H9 (cell line): Measurements from ENCODE around the gene PNPLA2. TPM values are rescaled to one million over a fixed set of nuclear protein-coding genes. Genes with fewer than 3 reads are reported as not detected.
A peak's percentile ranks its signal among the peaks of the same experiment; 100 is the strongest.

ENCODE experiments used
- DNase-seq: peaks from one replicate; pipeline ENCODE4 v3.0.0-alpha.2; 2017
- H2AFZ ChIP-seq: one replicate; pipeline ENCODE4 v1.6.1; 2013; ENCODE audit warnings: mild to moderate bottlenecking, low read length, control low read depth, moderate library complexity
- H2AK5ac ChIP-seq: 2 replicates; pipeline ENCODE4 v1.6.1; 2013; ENCODE audit warnings: low read length, control low read depth, mixed read lengths; ENCODE audit not compliant: insufficient read length
- H2BK120ac ChIP-seq: one replicate; pipeline ENCODE4 v1.6.1; 2013; ENCODE audit warnings: low read depth, mild to moderate bottlenecking, low read length, control low read depth, inconsistent platforms; ENCODE audit not compliant: poor library complexity, severe bottlenecking
- H2BK12ac ChIP-seq: 2 replicates; pipeline ENCODE4 v1.6.1; 2013; ENCODE audit warnings: low read length, control low read depth, mixed read lengths, low read depth; ENCODE audit not compliant: insufficient read length
- H2BK15ac ChIP-seq: 2 replicates; pipeline ENCODE4 v1.6.1; 2013; ENCODE audit warnings: low read depth, low read length, control low read depth
- H2BK20ac ChIP-seq: one replicate; pipeline ENCODE4 v1.6.1; 2013; ENCODE audit warnings: low read depth, mild to moderate bottlenecking, low read length, control low read depth, inconsistent platforms; ENCODE audit not compliant: poor library complexity, severe bottlenecking
- H2BK5ac ChIP-seq: 2 replicates; pipeline ENCODE4 v1.6.1; 2013; ENCODE audit warnings: low read length, control low read depth, mixed read lengths; ENCODE audit not compliant: insufficient read length
- H3K14ac ChIP-seq: 2 replicates; pipeline ENCODE4 v1.6.1; 2013; ENCODE audit warnings: low read length, control low read depth; ENCODE audit not compliant: insufficient read depth
- H3K18ac ChIP-seq: 2 replicates; pipeline ENCODE4 v1.6.1; 2013; ENCODE audit warnings: low read depth, mild to moderate bottlenecking, mixed read lengths, low read length, control low read depth; ENCODE audit not compliant: insufficient read length
- H3K23ac ChIP-seq: 2 replicates; pipeline ENCODE4 v1.6.1; 2013; ENCODE audit warnings: low read length, control low read depth, mixed read lengths, low read depth; ENCODE audit not compliant: insufficient read length
- H3K23me2 ChIP-seq: 2 replicates; pipeline ENCODE4 v1.6.1; 2013; ENCODE audit warnings: low read depth, mild to moderate bottlenecking, mixed read lengths, low read length, control low read depth; ENCODE audit not compliant: insufficient read length, poor library complexity, severe bottlenecking
- H3K27ac ChIP-seq: 2 replicates; pipeline ENCODE4 v1.5.1; 2013; ENCODE audit warnings: low read length, control low read depth, mixed read lengths, low read depth; ENCODE audit not compliant: insufficient read length
- H3K27me3 ChIP-seq: 2 replicates; pipeline ENCODE4 v1.6.1; 2013; ENCODE audit warnings: low read length, control low read depth, inconsistent platforms; ENCODE audit not compliant: insufficient read depth
- H3K4ac ChIP-seq: 2 replicates; pipeline ENCODE4 v1.6.1; 2013; ENCODE audit warnings: low read depth, mild to moderate bottlenecking, control low read depth, inconsistent platforms, low read length, moderate library complexity
- H3K4me1 ChIP-seq: 2 replicates; pipeline ENCODE4 v1.6.1; 2013; ENCODE audit warnings: low read length, control low read depth, inconsistent platforms; ENCODE audit not compliant: insufficient read depth
- H3K4me2 ChIP-seq: 2 replicates; pipeline ENCODE4 v1.6.1; 2013; ENCODE audit warnings: low read length, control low read depth, mixed read lengths; ENCODE audit not compliant: insufficient read length, insufficient read depth
- H3K56ac ChIP-seq: 2 replicates; pipeline ENCODE4 v1.6.1; 2013; ENCODE audit warnings: low read depth, mild to moderate bottlenecking, mixed read lengths, low read length, control low read depth; ENCODE audit not compliant: insufficient read length
- H3K79me1 ChIP-seq: 2 replicates; pipeline ENCODE4 v1.6.1; 2013; ENCODE audit warnings: low read depth, mild to moderate bottlenecking, moderate library complexity, low read length, control low read depth, inconsistent platforms; ENCODE audit not compliant: insufficient read depth, poor library complexity, severe bottlenecking
- H3K79me2 ChIP-seq: 2 replicates; pipeline ENCODE4 v1.6.1; 2013; ENCODE audit warnings: low read length, control low read depth, inconsistent platforms; ENCODE audit not compliant: insufficient read depth
- H3K9ac ChIP-seq: 2 replicates; pipeline ENCODE4 v1.6.1; 2013; ENCODE audit warnings: low read length, control low read depth, mixed read lengths; ENCODE audit not compliant: insufficient read length; ENCODE audit errors: extremely low read depth
- H3K9me3 ChIP-seq: one replicate; pipeline ENCODE4 v1.6.1; 2013; ENCODE audit warnings: low read depth, low read length, inconsistent platforms; ENCODE audit not compliant: control insufficient read depth
- H3T11ph ChIP-seq: one replicate; pipeline ENCODE4 v1.6.1; 2013; ENCODE audit warnings: mild to moderate bottlenecking, low read length, control low read depth, inconsistent platforms
- H4K20me1 ChIP-seq: one replicate; pipeline ENCODE4 v1.6.1; 2013; ENCODE audit not compliant: control insufficient read depth, insufficient read length, insufficient read depth
- H4K5ac ChIP-seq: 2 replicates; pipeline ENCODE4 v1.6.1; 2013; ENCODE audit warnings: low read depth, mild to moderate bottlenecking, mixed read lengths, low read length, control low read depth; ENCODE audit not compliant: insufficient read length
- H4K8ac ChIP-seq: replicated peaks from 2 replicates; pipeline ENCODE4 v1.6.1; 2013; ENCODE audit warnings: low read length, control low read depth, mixed read lengths, low read depth; ENCODE audit not compliant: insufficient read length
- H4K91ac ChIP-seq: 2 replicates; pipeline ENCODE4 v1.6.1; 2013; ENCODE audit warnings: low read depth, mild to moderate bottlenecking, moderate library complexity, mixed read lengths, low read length, control low read depth; ENCODE audit not compliant: insufficient read length
- H3K27ac Mint-ChIP-seq, 3 experiments: 2 replicates in 2 of 3; 3 replicates in 1 of 3; pipeline ENCODE4 v1.8.0; 2020 to 2021; ENCODE audit warnings: mixed read lengths in 3 of 3, mild to moderate bottlenecking in 1 of 3, moderate library complexity in 1 of 3
- H3K27me3 Mint-ChIP-seq: 2 replicates; pipeline ENCODE4 v1.8.0; 2021; ENCODE audit warnings: low read depth, mild to moderate bottlenecking, moderate library complexity, mixed read lengths
- H3K36me3 Mint-ChIP-seq, 3 experiments: 2 replicates in 2 of 3; 3 replicates in 1 of 3; pipeline ENCODE4 v1.8.0; 2020 to 2021; ENCODE audit warnings: low read depth in 3 of 3, mixed read lengths in 3 of 3; ENCODE audit not compliant: insufficient read depth in 1 of 3
- H3K4me1 Mint-ChIP-seq, 2 experiments: 2 replicates each; pipeline ENCODE4 v1.8.0; 2020; ENCODE audit warnings: mixed read lengths in 2 of 2
- H3K4me3 Mint-ChIP-seq, 2 experiments: 2 replicates in 1 of 2; 3 replicates in 1 of 2; pipeline ENCODE4 v1.8.0; 2020 to 2021; ENCODE audit warnings: mild to moderate bottlenecking in 2 of 2, mixed read lengths in 2 of 2, moderate library complexity in 1 of 2
- H3K9me3 Mint-ChIP-seq, 2 experiments: 2 replicates in 1 of 2; 3 replicates in 1 of 2; pipeline ENCODE4 v1.8.0; 2020; ENCODE audit warnings: mild to moderate bottlenecking in 2 of 2, mixed read lengths in 2 of 2, moderate library complexity in 1 of 2
- CTCF ChIP-seq: fragments of 200-600 bp; sonication (generic); conservative IDR thresholded peaks from 3 replicates; pipeline ENCODE4 v1.8.0; 2021; ENCODE audit warnings: antibody characterized with exemption, mild to moderate bottlenecking
- WGBS: extraction: QIAGEN DNeasy Blood & Tissue Kit; methylation state at CpG from one replicate; pipeline ENCODE4 v1.1.7; 2013; ENCODE audit warnings: missing lambda C conversion rate, low lambda C conversion rate, mixed read lengths; ENCODE audit not compliant: insufficient read length; ENCODE audit errors: extremely low coverage; 5-methylcytosine and 5-hydroxymethylcytosine counted together
- total RNA-seq: library from RNA; stranded (reverse); gene quantifications from 2 replicates; pipeline ENCODE4 v1.2.1, GENCODE V29; 2021

Gene PNPLA2
- total RNA-seq, 1 experiment from 2014 or later, result 67.3 TPM

GRCh38 chr11:826836-827145 lies 8.1 kb downstream of the PNPLA2 start:
- H3K36me3 Mint-ChIP-seq, result peaks cover 0 to 24% (median 14%) of the 10 kb centered on the region in 3 experiments
- peak overlapping the region; percentile 58 for H3K4me2 ChIP-seq
- H3K4me1 ChIP-seq, result no peaks in the 10 kb centered on the region; the same call in 1 of the 2 replicates
- H2BK20ac ChIP-seq, result no peak overlapping the region
- no peak overlapping the region for H3K27ac ChIP-seq
- H4K8ac ChIP-seq, result no peak overlapping the region
- H3K27ac Mint-ChIP-seq, result no peak overlapping the region
- no peak overlapping the region for H3K9ac ChIP-seq
- no peaks in the 10 kb centered on the region for H4K20me1 ChIP-seq
- H3K9me3 Mint-ChIP-seq, result no peaks in the 10 kb centered on the region; a peak in 1 of 5 replicates
- no peaks in the 10 kb centered on the region for H3K9me3 ChIP-seq
- TF ChIP-seq CTCF, result no peak
- peaks cover 24% of the 10 kb centered on the region for H3K23me2 ChIP-seq
- no peak overlapping the region for H3T11ph ChIP-seq
- no peak overlapping the region for H2BK15ac ChIP-seq
- H2BK120ac ChIP-seq, result no peak overlapping the region
- no peak overlapping the region for H3K18ac ChIP-seq
- WGBS, result no CpG with 5 or more reads among the region's 22 CpGs
- H3K56ac ChIP-seq, result no peak overlapping the region
- no peak overlapping the region for H4K5ac ChIP-seq
- H2BK5ac ChIP-seq, result no peak overlapping the region
- peaks cover 8% of the 10 kb centered on the region; the same call in 1 of the 2 replicates for H3K27me3 ChIP-seq
- no peaks in the 10 kb centered on the region for H3K79me1 ChIP-seq
- no peak overlapping the region for H3K4ac ChIP-seq
- no peaks in the 10 kb centered on the region for H3K79me2 ChIP-seq
- no peak for DNase-seq
- H3K23ac ChIP-seq, result no peak overlapping the region
- no peak overlapping the region for H4K91ac ChIP-seq
- H3K14ac ChIP-seq, result no peak overlapping the region
- H2BK12ac ChIP-seq, result no peak overlapping the region
- H2AK5ac ChIP-seq, result no peak overlapping the region
- H3K27me3 Mint-ChIP-seq, result peaks cover 30% of the 10 kb centered on the region
- peaks cover 28 to 37% of the 10 kb centered on the region in 2 experiments for H3K4me1 Mint-ChIP-seq
- peak overlapping the region; percentile 59 to 78 for H3K4me3 Mint-ChIP-seq
- no peak overlapping the region for H2AFZ ChIP-seq
